SK-N-SH (cell line): ENCODE measurements around the gene PHKB. TPM values are rescaled to one million over a fixed set of nuclear protein-coding genes. Genes with fewer than 3 reads are reported as not detected.

Experiments
- CTCF ChIA-PET: fragments of 300-600, 350-600 bp; formaldehyde crosslinking; extraction: SDS; loops from one replicate; lab custom pipeline; 2021; lab: Yijun Ruan, JAX
- POLR2A ChIA-PET: fragments of 350-600 bp; sonication (Branson Sonifier 250); formaldehyde crosslinking; extraction: SDS; loops from one replicate; lab custom pipeline; 2020; ENCODE audit warnings: antibody characterized with exemption, inconsistent platforms; lab: Yijun Ruan, JAX
- DNase-seq: peaks from one replicate; pipeline ENCODE4 v3.0.0; 2012
- H2AFZ ChIP-seq: fragments of 200-600 bp; sonication (generic); 2 replicates; pipeline ENCODE4 v1.8.1; 2016; ENCODE audit warnings: antibody characterized with exemption, mild to moderate bottlenecking, low read depth
- H3F3A ChIP-seq: fragments of 200-600 bp; sonication (generic); replicated peaks from 2 replicates; pipeline ENCODE3; 2016; ENCODE audit warnings: antibody characterized with exemption, mild to moderate bottlenecking; ENCODE audit not compliant: insufficient read depth
- H3K27ac ChIP-seq, 2 experiments: fragments of 200-500 bp in 1 of 2; fragments of 200-600 bp in 1 of 2; sonication (Bioruptor generic) in 1 of 2; sonication (generic), shearing (Covaris generic) in 1 of 2; 2 replicates each; pipeline versions ENCODE4 v1.5.1 to v1.6.1; 2014 to 2016; ENCODE audit warnings: low read depth in 2 of 2, inconsistent platforms in 1 of 2, low read length in 1 of 2, mild to moderate bottlenecking in 1 of 2, mixed read lengths in 1 of 2
- H3K27me3 ChIP-seq: fragments of 200-600 bp; sonication (generic), shearing (Covaris generic); 2 replicates; pipeline ENCODE4 v1.6.1; 2016; ENCODE audit warnings: mixed run types; ENCODE audit not compliant: insufficient read depth
- H3K36me3 ChIP-seq, 2 experiments: fragments of 200-500 bp in 1 of 2; fragments of 200-600 bp in 1 of 2; sonication (Bioruptor generic) in 1 of 2; sonication (generic) in 1 of 2; replicated peaks in 1 of 2; 2 replicates each; pipeline versions ENCODE3 to v1.5.1; 2014 to 2016; ENCODE audit warnings: low read length in 1 of 2, mild to moderate bottlenecking in 1 of 2; ENCODE audit not compliant: insufficient read depth in 2 of 2, control insufficient read depth in 1 of 2
- H3K4me1 ChIP-seq, 2 experiments: fragments of 200-500 bp in 1 of 2; fragments of 200-600 bp in 1 of 2; sonication (Bioruptor generic) in 1 of 2; sonication (generic), shearing (Covaris generic) in 1 of 2; 2 replicates each; pipeline versions ENCODE4 v1.5.1 to v1.6.1; 2014 to 2016; ENCODE audit warnings: low read depth in 1 of 2, low read length in 1 of 2, mixed run types in 1 of 2; ENCODE audit not compliant: insufficient read depth in 2 of 2, control insufficient read depth in 1 of 2
- H3K4me2 ChIP-seq: fragments of 200-600 bp; sonication (generic), shearing (Covaris generic); 2 replicates; pipeline ENCODE4 v1.6.1; 2017; ENCODE audit warnings: mixed run types
- H3K4me3 ChIP-seq, 2 experiments: fragments of 200-500 bp in 1 of 2; fragments of 200-600 bp in 1 of 2; sonication (Bioruptor generic) in 1 of 2; sonication (generic), shearing (Covaris generic) in 1 of 2; 2 replicates each; pipeline versions ENCODE4 v1.5.1 to v1.8.1; 2014 to 2016; ENCODE audit warnings: low read depth in 2 of 2, inconsistent platforms in 1 of 2, low read length in 1 of 2, mild to moderate bottlenecking in 1 of 2, mixed read lengths in 1 of 2, moderate library complexity in 1 of 2
- H3K79me2 ChIP-seq: fragments of 200-600 bp; sonication (generic); 2 replicates; pipeline ENCODE4 v1.8.1; 2017; ENCODE audit warnings: mild to moderate bottlenecking; ENCODE audit not compliant: insufficient read depth
- H3K9ac ChIP-seq: fragments of 200-600 bp; sonication (generic); 2 replicates; pipeline ENCODE4 v1.6.1; 2017; ENCODE audit warnings: mixed run types
- H3K9me2 ChIP-seq: fragments of 200-600 bp; sonication (generic); 2 replicates; pipeline ENCODE4 v1.6.1; 2017; ENCODE audit warnings: mixed run types
- H3K9me3 ChIP-seq: fragments of 200-600 bp; sonication (generic); 2 replicates; pipeline ENCODE4 v1.6.1; 2017; ENCODE audit warnings: mixed run types, mild to moderate bottlenecking, moderate library complexity
- H4K20me1 ChIP-seq: fragments of 200-600 bp; sonication (generic); 2 replicates; pipeline ENCODE4 v1.6.1; 2017; ENCODE audit warnings: mild to moderate bottlenecking, mixed run types; ENCODE audit not compliant: insufficient read depth
- CHD2 ChIP-seq: fragments of 150-350 bp; IDR thresholded peaks from 2 replicates; pipeline ENCODE4 v1.6.1; 2018; ENCODE audit warnings: low read length; ENCODE audit not compliant: partially characterized antibody
- CTCF ChIP-seq: fragments of 200-600 bp; sonication (generic); IDR thresholded peaks from 2 replicates; pipeline ENCODE4 v1.6.1; 2017; ENCODE audit warnings: antibody characterized with exemption, mild to moderate bottlenecking, moderate library complexity
- EP300 ChIP-seq, 2 experiments: IDR thresholded peaks; 2 replicates each; pipeline versions ENCODE4 v1.4.0 to v1.6.1; 2012; ENCODE audit warnings: borderline replicate concordance in 1 of 2, low read depth in 1 of 2, low read length in 1 of 2
- EZH2phosphoT487 ChIP-seq: fragments of 200-600 bp; sonication (generic); IDR thresholded peaks from 2 replicates; pipeline ENCODE4 v1.6.1; 2017; ENCODE audit warnings: low read depth, mixed run types, mild to moderate bottlenecking, antibody characterized with exemption, moderate library complexity, borderline replicate concordance
- FOSL2 ChIP-seq: IDR thresholded peaks from 2 replicates; pipeline ENCODE4 v1.4.0; 2012; ENCODE audit warnings: low read depth, mild to moderate bottlenecking, moderate library complexity, borderline replicate concordance
- FOXM1 ChIP-seq: IDR thresholded peaks from 2 replicates; pipeline ENCODE4 v1.4.0; 2012; ENCODE audit warnings: low read depth, mild to moderate bottlenecking
- GATA2 ChIP-seq: sonication (generic); formaldehyde crosslinking; IDR thresholded peaks from 2 replicates; pipeline ENCODE4 v1.5.0; 2020; ENCODE audit warnings: mild to moderate bottlenecking, missing genetic modification reagents
- JUND ChIP-seq: IDR thresholded peaks from 2 replicates; pipeline ENCODE4 v1.4.0; 2012
- MAX ChIP-seq: IDR thresholded peaks from 2 replicates; pipeline ENCODE4 v1.4.0; 2012; ENCODE audit warnings: low read depth
- REST ChIP-seq: IDR thresholded peaks from 2 replicates; pipeline ENCODE4 v1.6.1; 2012; ENCODE audit warnings: mild to moderate bottlenecking, low read depth, low read length, moderate library complexity
- RFX5 ChIP-seq: IDR thresholded peaks from 2 replicates; pipeline ENCODE4 v1.6.1; 2012; ENCODE audit warnings: mild to moderate bottlenecking, improper control_type of control experiment, low read length
- RXRA ChIP-seq: IDR thresholded peaks from 2 replicates; pipeline ENCODE4 v1.4.0; 2012; ENCODE audit warnings: low read depth, mild to moderate bottlenecking, borderline replicate concordance
- TEAD4 ChIP-seq: IDR thresholded peaks from 2 replicates; pipeline ENCODE4 v1.4.0; 2012; ENCODE audit warnings: mild to moderate bottlenecking, borderline replicate concordance; ENCODE audit not compliant: insufficient read depth
- YY1 ChIP-seq: IDR thresholded peaks from 2 replicates; pipeline ENCODE4 v1.4.0; 2012; ENCODE audit warnings: low read depth, mild to moderate bottlenecking
- WGBS: methylation state at CpG from one replicate; pipeline ENCODE4 v1.1.6; 2017; ENCODE audit warnings: low lambda C conversion rate; 5-methylcytosine and 5-hydroxymethylcytosine counted together
- polyA plus RNA-seq, 3 experiments: library from polyadenylated mRNA; depleted of rRNA; stranded (reverse); fragments of >200 nt; gene quantifications; 2 replicates each; pipeline ENCODE4 v1.2.3, GENCODE V29; 2012

Gene PHKB
- polyA plus RNA-seq, 1 of the 3 experiments (the other 2 are of a cell fraction), result 20.8 TPM

- H3F3A ChIP-seq, result no peaks in the 10 kb centered on the region
- H3K79me2 ChIP-seq, result peaks cover under 1% of the 10 kb centered on the region; the same call in 1 of the 2 replicates
- H3K4me1 ChIP-seq, result peaks cover 0 to 4% of the 10 kb centered on the region in 2 experiments; a peak in 3 of 4 replicates
- no peak overlapping the region for H3K27ac ChIP-seq
- no peak for DNase-seq
- no peaks in the 10 kb centered on the region for H3K9me3 ChIP-seq
- no peak overlapping the region for H3K4me2 ChIP-seq
- no peaks in the 10 kb centered on the region for H4K20me1 ChIP-seq
- H2AFZ ChIP-seq, result no peak overlapping the region
- H3K9me2 ChIP-seq, result no peaks in the 10 kb centered on the region
- 100% methylated on average over 3 of the region's 3 CpGs for WGBS
- POLR2A ChIA-PET, result no interaction called here
- H3K9ac ChIP-seq, result no peak overlapping the region
- H3K36me3 ChIP-seq, result peaks cover 21 to 51% of the 10 kb centered on the region in 2 experiments
- TF ChIP-seq TEAD4, result no peak
- no peak for TF ChIP-seq GATA2 (CRISPR knock-in tag)
- TF ChIP-seq REST, result no peak
- TF ChIP-seq EZH2phosphoT487, result no peak
- H3K4me3 ChIP-seq, result no peak overlapping the region
- no peaks in the 10 kb centered on the region for H3K27me3 ChIP-seq
- CTCF ChIA-PET, result interaction anchor here (0.6 to 1.5 kb wide), 2 partner anchors 14 to 424 kb away, joined by 3 to 9 read pairs; partner anchors contain the start of genes ITFG1 and PHKB
These were observed 14.7 kb upstream of the PHKB start for GRCh38 chr16:47446431-47446830.

- Histone ChIP-seq H3K4me2 (no peak overlapping the region), H3K9me3 (no peaks in the 10 kb centered on the region), H2AFZ (no peak overlapping the region), H3K79me2 (no peaks in the 10 kb centered on the region), H3K27ac (no peak overlapping the region), H3K27me3 (no peaks in the 10 kb centered on the region), H3K9me2 (no peaks in the 10 kb centered on the region), H3K36me3 (peaks cover 42 to 75% of the 10 kb centered on the region in 2 experiments), H3K9ac (no peak overlapping the region), H4K20me1 (no peaks in the 10 kb centered on the region), H3K4me1 (peaks cover 0 to 4% of the 10 kb centered on the region in 2 experiments; a peak in 3 of 4 replicates), H3F3A (no peaks in the 10 kb centered on the region), H3K4me3 (no peak overlapping the region)
- WGBS, result 90% methylated on average over 3 of the region's 3 CpGs
- CTCF ChIA-PET, result interaction anchor here (1.1 kb wide), 1 partner anchor 14 kb away, joined by 3 read pairs; no protein-coding TSS in a partner anchor
- POLR2A ChIA-PET, result interaction anchor here (0.5 kb wide), 1 partner anchor 169 kb away, joined by 3 read pairs; no protein-coding TSS in a partner anchor
- DNase-seq, result no peak
- TF ChIP-seq YY1 (no peak), EZH2phosphoT487 (no peak), MAX (no peak), FOSL2 (no peak), FOXM1 (no peak), RXRA (no peak), CTCF (no peak), CHD2 (no peak), GATA2 (CRISPR knock-in tag) (no peak), JUND (no peak), EP300 (IDR thresholded peaks at IDR 0.05; ENCODE audit: borderline replicate concordance in 1 of 2, low read depth in 1 of 2, low read length in 1 of 2) (no peak), RFX5 (no peak)
These were observed 12.1 kb upstream of the PHKB start for GRCh38 chr16:47448830-47449575.
